Astrocyte (in vitro differentiated cells and primary cell): ENCODE measurements around the gene FAM90A26. TPM values are rescaled to one million over a fixed set of nuclear protein-coding genes. Genes with fewer than 3 reads are reported as not detected.
"Not testable (repeated sequence)": the region's sequence is repeated elsewhere in the genome, so short reads cannot be mapped to it uniquely, and the experiment has no call there.

Experiments
- DNase-seq: peaks from one replicate; pipeline ENCODE4 v3.0.0-alpha.2; 2010; ENCODE audit warnings: low read depth
- FAIRE-seq: peaks from 2 replicates; lab custom pipeline; 2011; peaks lifted over from hg19 to GRCh38; lab: Jason Lieb, UNC
- H2AFZ ChIP-seq: 2 replicates; pipeline ENCODE4 v1.6.0; 2012; ENCODE audit warnings: low read depth, low read length, inconsistent platforms
- H3K27ac ChIP-seq: 2 replicates; pipeline ENCODE4 v1.5.1; 2011; ENCODE audit warnings: low read depth, low read length, inconsistent platforms
- H3K27me3 ChIP-seq: 2 replicates; pipeline ENCODE4 v1.6.0; 2011; ENCODE audit warnings: low read length, inconsistent platforms; ENCODE audit not compliant: insufficient read depth
- H3K36me3 ChIP-seq: 2 replicates; pipeline ENCODE4 v1.5.1; 2011; ENCODE audit warnings: low read length, inconsistent platforms; ENCODE audit not compliant: insufficient read depth
- H3K4me1 ChIP-seq: 2 replicates; pipeline ENCODE4 v1.5.1; 2011; ENCODE audit warnings: low read length, inconsistent platforms; ENCODE audit not compliant: insufficient read depth
- H3K4me2 ChIP-seq: 2 replicates; pipeline ENCODE4 v1.6.0; 2012; ENCODE audit warnings: low read length, inconsistent platforms
- H3K4me3 ChIP-seq: 2 replicates; pipeline ENCODE4 v1.5.1; 2011; ENCODE audit warnings: low read depth, mild to moderate bottlenecking, low read length, inconsistent platforms; ENCODE audit not compliant: insufficient read depth
- H3K79me2 ChIP-seq: 2 replicates; pipeline ENCODE4 v1.6.0; 2012; ENCODE audit warnings: mild to moderate bottlenecking, low read length, inconsistent platforms; ENCODE audit not compliant: insufficient read depth
- H3K9ac ChIP-seq: 2 replicates; pipeline ENCODE4 v1.6.0; 2012; ENCODE audit warnings: mild to moderate bottlenecking, low read length, inconsistent platforms
- H3K9me3 ChIP-seq: 2 replicates; pipeline ENCODE4 v1.5.1; 2012; ENCODE audit warnings: low read depth, mild to moderate bottlenecking, low read length, inconsistent platforms; ENCODE audit not compliant: insufficient read depth
- H4K20me1 ChIP-seq: 2 replicates; pipeline ENCODE4 v1.6.0; 2012; ENCODE audit warnings: low read length, inconsistent platforms; ENCODE audit not compliant: insufficient read depth
- H3K27ac Mint-ChIP-seq: one replicate; pipeline ENCODE4 v1.8.0; 2021; ENCODE audit warnings: mild to moderate bottlenecking, mixed read lengths; ENCODE audit not compliant: unreplicated experiment
- H3K27me3 Mint-ChIP-seq: one replicate; pipeline ENCODE4 v1.8.0; 2021; ENCODE audit warnings: low read depth, mixed read lengths; ENCODE audit not compliant: unreplicated experiment
- H3K36me3 Mint-ChIP-seq: one replicate; pipeline ENCODE4 v1.8.0; 2021; ENCODE audit warnings: low read depth, mixed read lengths; ENCODE audit not compliant: unreplicated experiment
- H3K4me1 Mint-ChIP-seq: one replicate; pipeline ENCODE4 v1.8.0; 2021; ENCODE audit warnings: low read depth, mixed read lengths; ENCODE audit not compliant: unreplicated experiment
- H3K4me3 Mint-ChIP-seq: one replicate; pipeline ENCODE4 v1.8.0; 2021; ENCODE audit warnings: mild to moderate bottlenecking, moderate library complexity, mixed read lengths; ENCODE audit not compliant: unreplicated experiment
- H3K9me3 Mint-ChIP-seq: one replicate; pipeline ENCODE4 v1.8.0; 2021; ENCODE audit warnings: mild to moderate bottlenecking, mixed read lengths; ENCODE audit not compliant: unreplicated experiment
- total RNA-seq: library from RNA; stranded (reverse); gene quantifications from 2 replicates; pipeline ENCODE4 v1.2.1, GENCODE V29; 2021

The FAM90A26 gene
- total RNA-seq, 1 donor from 2014 or later, result not detected

- Histone ChIP-seq H3K4me2 (peak overlapping the region; percentile 91), H2AFZ (peak overlapping the region; percentile 75), H3K27ac (peak overlapping the region; percentile 71), H3K4me3 (peak overlapping the region; percentile 65), H3K9ac (peak overlapping the region; percentile 82)
- H3K4me1 ChIP-seq, H3K9me3 Mint-ChIP-seq, H3K79me2 ChIP-seq, H3K4me1 Mint-ChIP-seq, H3K9me3 ChIP-seq, H3K27me3 Mint-ChIP-seq, H3K36me3 ChIP-seq, H3K27me3 ChIP-seq, FAIRE-seq, H4K20me1 ChIP-seq, H3K36me3 Mint-ChIP-seq: not testable (repeated sequence)
- Mint-ChIP-seq H3K27ac (peak overlapping the region; percentile 88), H3K4me3 (peak overlapping the region; percentile 87)
- peak; percentile 3 for DNase-seq
Measured at GRCh38 chr4:9151809-9152179, 18.4 kb upstream of the FAM90A26 start.

- H3K27ac Mint-ChIP-seq, result peak overlapping the region; percentile 88
Measured at GRCh38 chr4:9152180-9153007, 17.8 kb upstream of the FAM90A26 start.

GRCh38 chr4:9153008-9153570 lies 17.1 kb upstream of the FAM90A26 start:
- H3K9ac ChIP-seq, result peak overlapping the region; percentile 87
- H3K4me1 ChIP-seq, H3K27me3 ChIP-seq, H3K27me3 Mint-ChIP-seq, H4K20me1 ChIP-seq, H3K36me3 ChIP-seq, H3K36me3 Mint-ChIP-seq, H3K9me3 ChIP-seq, H3K79me2 ChIP-seq, FAIRE-seq, H3K4me1 Mint-ChIP-seq, H3K9me3 Mint-ChIP-seq: not testable (repeated sequence)
- H2AFZ ChIP-seq, result peak overlapping the region; percentile 67
- Mint-ChIP-seq H3K27ac (peak overlapping the region; percentile 87), H3K4me3 (peak overlapping the region; percentile 87)
- H3K4me3 ChIP-seq, result peak overlapping the region; percentile 69
- DNase-seq, result peak; percentile 93
- H3K27ac ChIP-seq, result peak overlapping the region; percentile 86
- peak overlapping the region; percentile 88 for H3K4me2 ChIP-seq

More at GRCh38 chr4:9152180-9153007, 17.8 kb upstream of the FAM90A26 start:
- Histone ChIP-seq H3K4me2 (peak overlapping the region; percentile 91), H2AFZ (peak overlapping the region; percentile 75), H3K9ac (peak overlapping the region; percentile 82), H3K4me3 (peak overlapping the region; percentile 65), H3K27ac (peak overlapping the region; percentile 71)
- peak overlapping the region; percentile 87 for H3K4me3 Mint-ChIP-seq
- peak; percentile 88 for DNase-seq
- not testable (repeated sequence) for H3K36me3 Mint-ChIP-seq, H3K36me3 ChIP-seq, H3K4me1 Mint-ChIP-seq, H3K27me3 ChIP-seq, H3K9me3 ChIP-seq, H3K79me2 ChIP-seq, FAIRE-seq, H3K9me3 Mint-ChIP-seq, H3K27me3 Mint-ChIP-seq, H4K20me1 ChIP-seq, H3K4me1 ChIP-seq

GRCh38 chr4:9153571-9154157 lies 16.5 kb upstream of the FAM90A26 start:
- H3K79me2 ChIP-seq, H3K4me1 Mint-ChIP-seq, FAIRE-seq, H3K27me3 Mint-ChIP-seq, H3K36me3 Mint-ChIP-seq, H3K4me1 ChIP-seq, H3K9me3 Mint-ChIP-seq, H3K27me3 ChIP-seq, H3K9me3 ChIP-seq, H4K20me1 ChIP-seq, H3K36me3 ChIP-seq: not testable (repeated sequence)
- Histone ChIP-seq H2AFZ (peak overlapping the region; percentile 67), H3K27ac (peak overlapping the region; percentile 86), H3K4me3 (peak overlapping the region; percentile 69), H3K4me2 (peak overlapping the region; percentile 88), H3K9ac (peak overlapping the region; percentile 87)
- DNase-seq, result peak; percentile 19
- peak overlapping the region; percentile 72 for H3K27ac Mint-ChIP-seq
- peak overlapping the region; percentile 85 for H3K4me3 Mint-ChIP-seq

GRCh38 chr4:9155101-9155886 lies 14.9 kb upstream of the FAM90A26 start:
- not testable (repeated sequence) for H3K27me3 Mint-ChIP-seq, FAIRE-seq, H3K4me1 ChIP-seq, H3K27me3 ChIP-seq, H2AFZ ChIP-seq, H3K36me3 ChIP-seq, H3K79me2 ChIP-seq, DNase-seq, H3K9ac ChIP-seq, H3K9me3 Mint-ChIP-seq, H3K4me2 ChIP-seq, H3K9me3 ChIP-seq, H3K4me3 Mint-ChIP-seq, H3K27ac ChIP-seq, H3K36me3 Mint-ChIP-seq, H3K4me3 ChIP-seq, H3K4me1 Mint-ChIP-seq, H3K27ac Mint-ChIP-seq, H4K20me1 ChIP-seq
